ENCODE results near the gene PRPS1.

GRCh38 chrX:107601759-107602158 lies 26.6 kb upstream of the PRPS1 start:
- TF ChIP-seq ARNTL (CRISPR knock-in tag; IDR thresholded peaks at IDR 0.05; ENCODE audit: borderline replicate concordance, low read depth): no peak
- no peak for TF ChIP-seq ZNF8 (CRISPR knock-in tag; IDR thresholded peaks at IDR 0.05)
- TF ChIP-seq BACH2 (CRISPR knock-in tag; IDR thresholded peaks at IDR 0.05; ENCODE audit: borderline replicate concordance): no peak
